Measurements from ENCODE around the gene PTPA. TPM values are rescaled to one million over a fixed set of nuclear protein-coding genes. Genes with fewer than 3 reads are reported as not detected.

Gene PTPA
- total and polyA plus RNA-seq, 2 of the 4 experiments (the other 2 are of a cell fraction): 124 to 149 TPM

DNA sequence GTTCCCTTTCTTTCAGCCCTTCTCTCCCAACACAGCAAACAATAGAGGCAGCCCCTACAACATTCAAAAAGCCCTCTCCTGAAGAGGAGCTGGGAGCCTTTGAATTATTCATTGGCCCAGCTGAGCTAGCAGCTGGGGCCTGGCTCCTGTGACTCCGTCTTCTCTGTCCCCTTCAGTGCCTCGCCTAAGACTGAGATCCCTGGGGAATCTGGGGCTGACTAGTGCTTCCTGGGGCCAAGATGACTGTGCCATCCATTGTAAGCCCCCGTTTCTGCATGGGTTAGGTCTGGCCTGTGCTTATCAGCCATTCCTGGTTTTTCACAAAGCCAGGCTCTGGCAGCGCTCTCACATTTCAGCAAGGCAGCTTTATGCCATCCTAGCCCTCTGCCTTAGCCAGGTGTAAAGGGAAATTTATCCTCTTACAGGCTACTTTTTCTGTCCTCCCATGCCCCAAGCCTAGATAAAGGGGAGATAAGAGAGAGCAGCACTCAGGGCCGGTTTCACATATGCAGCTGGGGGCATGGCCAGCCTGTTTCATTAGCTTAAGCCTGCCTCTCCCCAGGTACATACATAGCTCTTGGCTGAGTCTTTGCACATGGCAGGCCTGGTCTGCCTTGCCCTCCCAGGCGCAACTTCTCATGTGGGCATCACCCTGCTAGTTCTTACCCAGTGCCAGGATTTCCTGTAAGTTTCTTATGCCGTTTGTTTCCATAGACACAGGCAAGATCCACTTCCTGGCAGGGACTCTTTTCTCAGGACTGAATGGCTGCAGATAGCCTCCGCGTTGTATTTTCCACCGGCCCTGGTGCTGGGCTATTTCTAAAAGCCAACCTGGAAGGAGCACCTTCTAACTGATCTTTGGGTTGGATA is 15.8 kb downstream of the PTPA start:
- POLR2A ChIA-PET (ENCODE audit: unreplicated experiment): no interaction called here
- DNase-seq (no peak), ATAC-seq (ENCODE audit: low read depth) (no peak)
- in situ Hi-C loops (cut with MboI; ENCODE audit: low sequenced_read_pairs): no loop called here
- H2BK20ac ChIP-seq (ENCODE audit: low read depth, low read length): no peak overlapping the region
- no peak overlapping the region for H3K23ac ChIP-seq (ENCODE audit: low read depth, low read length)
- BruUV-seq (replicated peaks): no TSS peak
- CTCF ChIA-PET: interaction anchor here (1.5 kb wide), 1 partner anchor 13 kb away, joined by 3 read pairs; no protein-coding TSS in a partner anchor
- TF ChIP-seq POLR2A (IDR thresholded peaks at IDR 0.05; ENCODE audit: low read depth, low read length) (no peak), NFE2L2 (IDR thresholded peaks at IDR 0.05; ENCODE audit: low read depth, low read length) (no peak), CTCF (conservative IDR thresholded peaks at IDR 0.05; ENCODE audit: low read depth, low read length) (no peak), RAD21 (IDR thresholded peaks at IDR 0.05; ENCODE audit: low read length) (no peak), MAZ (IDR thresholded peaks at IDR 0.05; ENCODE audit: borderline replicate concordance, low read depth, low read length) (no peak), CEBPB (IDR thresholded peaks at IDR 0.05; ENCODE audit: low read depth, low read length) (no peak), SMC3 (IDR thresholded peaks at IDR 0.05; ENCODE audit: low read depth, low read length) (no peak), RCOR1 (IDR thresholded peaks at IDR 0.05; ENCODE audit: insufficient replicate concordance, low read length) (no peak), RFX5 (IDR thresholded peaks at IDR 0.05; ENCODE audit: low read depth, low read length) (no peak), BHLHE40 (IDR thresholded peaks at IDR 0.05; ENCODE audit: low read depth, low read length) (no peak), MXI1 (IDR thresholded peaks at IDR 0.05; ENCODE audit: borderline replicate concordance, low read depth, low read length) (no peak), USF2 (IDR thresholded peaks at IDR 0.05; ENCODE audit: low read depth, low read length) (no peak)
- no peak overlapping the region for H3K56ac ChIP-seq (ENCODE audit: extremely low read depth, insufficient read depth, low read length)
- H3K36me3 ChIP-seq (ENCODE audit: control insufficient read depth, insufficient read depth, low read length): peaks cover 36% of the 10 kb centered on the region
- no peak overlapping the region for H4K8ac ChIP-seq (ENCODE audit: low read depth in 2 of 2, low read length in 2 of 2)
- H3K9ac ChIP-seq (ENCODE audit: low read depth, low read length): no peak overlapping the region
- 82% methylated on average over 8 of the region's 10 CpGs; no CpG with 5 or more reads in 1 of the 2 experiments for WGBS, 2 experiments (ENCODE audit: extremely low coverage in 2 of 2, insufficient read length in 1 of 2)
- no peak overlapping the region for H3K18ac ChIP-seq (ENCODE audit: low read depth, low read length)
- no peak overlapping the region for H3K4ac ChIP-seq (ENCODE audit: low read depth, low read length)
- H2AFZ ChIP-seq (replicated peaks; ENCODE audit: low read length, poor library complexity): no peak overlapping the region
- H2AK5ac ChIP-seq (ENCODE audit: low read depth, low read length): no peak overlapping the region
- dilution Hi-C loops (cut with HindIII; ENCODE audit: low sequenced_read_pairs, unreplicated experiment): no loop called here
- no peak overlapping the region for H4K91ac ChIP-seq (ENCODE audit: insufficient read depth, low read depth, low read length)
- H3K4me2 ChIP-seq (ENCODE audit: low read depth, low read length): no peak overlapping the region
- no peak overlapping the region for H2BK15ac ChIP-seq (ENCODE audit: low read depth, low read length)
- peaks cover 8% of the 10 kb centered on the region; the same call in 1 of the 2 replicates for H3K9me1 ChIP-seq (ENCODE audit: insufficient read depth, low read length)
- H4K20me1 ChIP-seq (ENCODE audit: insufficient read depth, low read length): peaks cover 4% of the 10 kb centered on the region; the same call in 1 of the 2 replicates
- H2BK5ac ChIP-seq (ENCODE audit: low read depth, low read length, poor library complexity, severe bottlenecking): no peak overlapping the region
- no peak overlapping the region for H3K27ac ChIP-seq (ENCODE audit: insufficient read depth, low read length)
- no peak overlapping the region for H2BK120ac ChIP-seq (ENCODE audit: low read depth, low read length)
- no peak overlapping the region for H3K4me3 ChIP-seq (ENCODE audit: insufficient read depth, low read depth, low read length)
- H3K4me1 ChIP-seq (ENCODE audit: control insufficient read depth, insufficient read depth, low read length): no peaks in the 10 kb centered on the region
- no peak overlapping the region for H4K5ac ChIP-seq (ENCODE audit: low read depth, low read length)
- H3K79me1 ChIP-seq (ENCODE audit: low read depth in 1 of 2, low read length in 2 of 2): peaks cover 20 to 56% of the 10 kb centered on the region in 2 experiments
- no peak overlapping the region for H2AK9ac ChIP-seq (replicated peaks; ENCODE audit: low read depth, low read length, poor library complexity)
- H3K27me3 ChIP-seq (ENCODE audit: control insufficient read depth, insufficient read depth, low read length): no peaks in the 10 kb centered on the region
- no peak overlapping the region for H3K14ac ChIP-seq (replicated peaks; ENCODE audit: low read depth, low read length)
- intact Hi-C loops (cut with micrococcal nuclease): no loop called here
- H3K9me3 ChIP-seq (ENCODE audit: control insufficient read depth, insufficient read depth, low read length): no peaks in the 10 kb centered on the region

All from IMR-90 (cell line).